ENCODE measurements around the gene ROM1. TPM values are rescaled to one million over a fixed set of nuclear protein-coding genes. Genes with fewer than 3 reads are reported as not detected.

The ROM1 gene
- total RNA-seq, 1 experiment from 2014 or later, result 0.94 TPM

- TF ChIP-seq ZNF532 (CRISPR knock-in tag; IDR thresholded peaks at IDR 0.05; ENCODE audit: borderline replicate concordance), result no peak
- no peak for TF ChIP-seq NR1H2 (CRISPR knock-in tag; IDR thresholded peaks at IDR 0.05)
- 0 out of 2 replicates have a peak, but pooled peaks have one; percentile 13 for TF ChIP-seq ZNF423 (CRISPR knock-in tag; IDR thresholded peaks at IDR 0.05)
- no peak for TF ChIP-seq ZNF425 (CRISPR knock-in tag; conservative IDR thresholded peaks at IDR 0.05)
- no peak for TF ChIP-seq ZNF396 (CRISPR knock-in tag; IDR thresholded peaks at IDR 0.05; ENCODE audit: borderline replicate concordance)
- no peak for TF ChIP-seq GTF2I (CRISPR knock-in tag; conservative IDR thresholded peaks at IDR 0.05)
- TF ChIP-seq, protein P1, sequence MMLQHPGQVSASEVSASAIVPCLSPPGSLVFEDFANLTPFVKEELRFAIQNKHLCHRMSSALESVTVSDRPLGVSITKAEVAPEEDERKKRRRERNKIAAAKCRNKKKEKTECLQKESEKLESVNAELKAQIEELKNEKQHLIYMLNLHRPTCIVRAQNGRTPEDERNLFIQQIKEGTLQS (CRISPR knock-in tag; conservative IDR thresholded peaks at IDR 0.05), result no peak
- TF ChIP-seq KAT7 (CRISPR knock-in tag; IDR thresholded peaks at IDR 0.05; ENCODE audit: borderline replicate concordance), result no peak
- peak; percentile 35; the same call in 1 of the 2 replicates for TF ChIP-seq ATF1 (CRISPR knock-in tag; IDR thresholded peaks at IDR 0.05)
- no peak for TF ChIP-seq JUN (CRISPR knock-in tag; IDR thresholded peaks at IDR 0.05)
- no peak for TF ChIP-seq GRHL2 (CRISPR knock-in tag; IDR thresholded peaks at IDR 0.05; ENCODE audit: insufficient replicate concordance, severe bottlenecking)
- no peak for TF ChIP-seq PRRX2 (CRISPR knock-in tag; IDR thresholded peaks at IDR 0.05)
- TF ChIP-seq, protein P2, sequence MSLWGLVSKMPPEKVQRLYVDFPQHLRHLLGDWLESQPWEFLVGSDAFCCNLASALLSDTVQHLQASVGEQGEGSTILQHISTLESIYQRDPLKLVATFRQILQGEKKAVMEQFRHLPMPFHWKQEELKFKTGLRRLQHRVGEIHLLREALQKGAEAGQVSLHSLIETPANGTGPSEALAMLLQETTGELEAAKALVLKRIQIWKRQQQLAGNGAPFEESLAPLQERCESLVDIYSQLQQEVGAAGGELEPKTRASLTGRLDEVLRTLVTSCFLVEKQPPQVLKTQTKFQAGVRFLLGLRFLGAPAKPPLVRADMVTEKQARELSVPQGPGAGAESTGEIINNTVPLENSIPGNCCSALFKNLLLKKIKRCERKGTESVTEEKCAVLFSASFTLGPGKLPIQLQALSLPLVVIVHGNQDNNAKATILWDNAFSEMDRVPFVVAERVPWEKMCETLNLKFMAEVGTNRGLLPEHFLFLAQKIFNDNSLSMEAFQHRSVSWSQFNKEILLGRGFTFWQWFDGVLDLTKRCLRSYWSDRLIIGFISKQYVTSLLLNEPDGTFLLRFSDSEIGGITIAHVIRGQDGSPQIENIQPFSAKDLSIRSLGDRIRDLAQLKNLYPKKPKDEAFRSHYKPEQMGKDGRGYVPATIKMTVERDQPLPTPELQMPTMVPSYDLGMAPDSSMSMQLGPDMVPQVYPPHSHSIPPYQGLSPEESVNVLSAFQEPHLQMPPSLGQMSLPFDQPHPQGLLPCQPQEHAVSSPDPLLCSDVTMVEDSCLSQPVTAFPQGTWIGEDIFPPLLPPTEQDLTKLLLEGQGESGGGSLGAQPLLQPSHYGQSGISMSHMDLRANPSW (CRISPR knock-in tag; conservative IDR thresholded peaks at IDR 0.05; ENCODE audit: low read depth), result no peak
- no peak for TF ChIP-seq ZNF232 (CRISPR knock-in tag; IDR thresholded peaks at IDR 0.05)
- TF ChIP-seq, protein P3, sequence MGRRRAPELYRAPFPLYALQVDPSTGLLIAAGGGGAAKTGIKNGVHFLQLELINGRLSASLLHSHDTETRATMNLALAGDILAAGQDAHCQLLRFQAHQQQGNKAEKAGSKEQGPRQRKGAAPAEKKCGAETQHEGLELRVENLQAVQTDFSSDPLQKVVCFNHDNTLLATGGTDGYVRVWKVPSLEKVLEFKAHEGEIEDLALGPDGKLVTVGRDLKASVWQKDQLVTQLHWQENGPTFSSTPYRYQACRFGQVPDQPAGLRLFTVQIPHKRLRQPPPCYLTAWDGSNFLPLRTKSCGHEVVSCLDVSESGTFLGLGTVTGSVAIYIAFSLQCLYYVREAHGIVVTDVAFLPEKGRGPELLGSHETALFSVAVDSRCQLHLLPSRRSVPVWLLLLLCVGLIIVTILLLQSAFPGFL (CRISPR knock-in tag; IDR thresholded peaks at IDR 0.05; ENCODE audit: borderline replicate concordance), result no peak
- TF ChIP-seq, protein P4, sequence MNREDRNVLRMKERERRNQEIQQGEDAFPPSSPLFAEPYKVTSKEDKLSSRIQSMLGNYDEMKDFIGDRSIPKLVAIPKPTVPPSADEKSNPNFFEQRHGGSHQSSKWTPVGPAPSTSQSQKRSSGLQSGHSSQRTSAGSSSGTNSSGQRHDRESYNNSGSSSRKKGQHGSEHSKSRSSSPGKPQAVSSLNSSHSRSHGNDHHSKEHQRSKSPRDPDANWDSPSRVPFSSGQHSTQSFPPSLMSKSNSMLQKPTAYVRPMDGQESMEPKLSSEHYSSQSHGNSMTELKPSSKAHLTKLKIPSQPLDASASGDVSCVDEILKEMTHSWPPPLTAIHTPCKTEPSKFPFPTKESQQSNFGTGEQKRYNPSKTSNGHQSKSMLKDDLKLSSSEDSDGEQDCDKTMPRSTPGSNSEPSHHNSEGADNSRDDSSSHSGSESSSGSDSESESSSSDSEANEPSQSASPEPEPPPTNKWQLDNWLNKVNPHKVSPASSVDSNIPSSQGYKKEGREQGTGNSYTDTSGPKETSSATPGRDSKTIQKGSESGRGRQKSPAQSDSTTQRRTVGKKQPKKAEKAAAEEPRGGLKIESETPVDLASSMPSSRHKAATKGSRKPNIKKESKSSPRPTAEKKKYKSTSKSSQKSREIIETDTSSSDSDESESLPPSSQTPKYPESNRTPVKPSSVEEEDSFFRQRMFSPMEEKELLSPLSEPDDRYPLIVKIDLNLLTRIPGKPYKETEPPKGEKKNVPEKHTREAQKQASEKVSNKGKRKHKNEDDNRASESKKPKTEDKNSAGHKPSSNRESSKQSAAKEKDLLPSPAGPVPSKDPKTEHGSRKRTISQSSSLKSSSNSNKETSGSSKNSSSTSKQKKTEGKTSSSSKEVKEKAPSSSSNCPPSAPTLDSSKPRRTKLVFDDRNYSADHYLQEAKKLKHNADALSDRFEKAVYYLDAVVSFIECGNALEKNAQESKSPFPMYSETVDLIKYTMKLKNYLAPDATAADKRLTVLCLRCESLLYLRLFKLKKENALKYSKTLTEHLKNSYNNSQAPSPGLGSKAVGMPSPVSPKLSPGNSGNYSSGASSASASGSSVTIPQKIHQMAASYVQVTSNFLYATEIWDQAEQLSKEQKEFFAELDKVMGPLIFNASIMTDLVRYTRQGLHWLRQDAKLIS (CRISPR knock-in tag; IDR thresholded peaks at IDR 0.05; ENCODE audit: borderline replicate concordance), result no peak
- TF ChIP-seq CDX4 (CRISPR knock-in tag; IDR thresholded peaks at IDR 0.05; ENCODE audit: borderline replicate concordance), result no peak
- no peak for TF ChIP-seq ZNF138 (CRISPR knock-in tag; conservative IDR thresholded peaks at IDR 0.05)
- TF ChIP-seq SOX15 (CRISPR knock-in tag; IDR thresholded peaks at IDR 0.05), result no peak
These were observed 8.8 kb downstream of the ROM1 start, which contains the start of gene B3GAT3 (continued) for GRCh38 chr11:62621567-62622470.

Measured in WTC11 (cell line).